HEK293 (cell line): Measurements from ENCODE around the gene IMMP2L.

Source experiments
- CTCF ChIA-PET: fragments of 350-600 bp; formaldehyde crosslinking; extraction: SDS; loops from one replicate; lab custom pipeline; 2021; ENCODE audit warnings: antibody characterized with exemption; lab: Yijun Ruan, JAX
- POLR2A ChIA-PET: fragments of 300-600 bp; formaldehyde crosslinking; extraction: SDS; loops from one replicate; lab custom pipeline; 2020; ENCODE audit warnings: antibody characterized with exemption, inconsistent platforms; lab: Yijun Ruan, JAX
- H3K27ac ChIP-seq: fragments of 200-500 bp; sonication (Bioruptor generic); 2 replicates; pipeline ENCODE4 v1.5.1; 2014; ENCODE audit warnings: low read depth, low read length, control low read depth, inconsistent platforms; ENCODE audit errors: extremely low read depth
- H3K36me3 ChIP-seq, 2 experiments: fragments of 200-500 bp in 1 of 2; sonication (Bioruptor generic) in 1 of 2; 1 replicate in 1 of 2; 2 replicates in 1 of 2; pipeline ENCODE4 v1.5.1; 2014 to 2017; ENCODE audit warnings: inconsistent platforms in 2 of 2, low read length in 2 of 2; ENCODE audit not compliant: control insufficient read depth in 2 of 2, insufficient read depth in 1 of 2
- H3K4me1 ChIP-seq: fragments of 200-500 bp; sonication (Bioruptor generic); 2 replicates; pipeline ENCODE4 v1.5.1; 2014; ENCODE audit warnings: mild to moderate bottlenecking, low read length, inconsistent platforms; ENCODE audit not compliant: control insufficient read depth, insufficient read depth
- H3K4me3 ChIP-seq: 2 replicates; pipeline ENCODE4 v1.5.1; 2011; ENCODE audit warnings: low read depth, mild to moderate bottlenecking, control low read depth, low read length, moderate library complexity
- H3K9me3 ChIP-seq: fragments of 200-500 bp; sonication (Bioruptor generic); 2 replicates; pipeline ENCODE4 v1.5.1; 2014; ENCODE audit warnings: low read depth, low read length, inconsistent platforms; ENCODE audit not compliant: control insufficient read depth, insufficient read depth
- HOXC10 ChIP-seq: sonication (generic); formaldehyde crosslinking; IDR thresholded peaks from 2 replicates; pipeline ENCODE4 v1.8.1; 2023; ENCODE audit warnings: mild to moderate bottlenecking, missing genetic modification reagents
- PRDM4 ChIP-seq: fragments of 450-650 bp; formaldehyde crosslinking; IDR thresholded peaks from 2 replicates; pipeline ENCODE4 v1.5.1; 2017; ENCODE audit warnings: missing biosample characterization, missing genetic modification characterization
- REPIN1 ChIP-seq: fragments of 450-650 bp; formaldehyde crosslinking; IDR thresholded peaks from 2 replicates; pipeline ENCODE4 v1.5.1; 2017; ENCODE audit warnings: missing biosample characterization, missing genetic modification characterization, low read depth
- SP3 ChIP-seq: fragments of 450-650 bp; formaldehyde crosslinking; IDR thresholded peaks from 2 replicates; pipeline ENCODE4 v1.5.1; 2016; ENCODE audit warnings: missing biosample characterization, missing genetic modification characterization
- WT1 ChIP-seq: fragments of 450-650 bp; formaldehyde crosslinking; IDR thresholded peaks from 2 replicates; pipeline ENCODE4 v1.5.1; 2016; ENCODE audit warnings: missing biosample characterization, missing genetic modification characterization
- ZFP3 ChIP-seq: fragments of 450-650 bp; formaldehyde crosslinking; IDR thresholded peaks from 2 replicates; pipeline ENCODE4 v1.5.1; 2016; ENCODE audit warnings: low read depth, missing biosample characterization, missing genetic modification characterization
- ZFP41 ChIP-seq: fragments of 450-650 bp; formaldehyde crosslinking; IDR thresholded peaks from 2 replicates; pipeline ENCODE4 v1.5.1; 2016; ENCODE audit warnings: missing biosample characterization, missing genetic modification characterization, borderline replicate concordance
- ZNF132 ChIP-seq: fragments of 450-650 bp; formaldehyde crosslinking; IDR thresholded peaks from 2 replicates; pipeline ENCODE4 v1.5.1; 2017; ENCODE audit warnings: missing biosample characterization, missing genetic modification characterization, borderline replicate concordance
- ZNF146 ChIP-seq: fragments of 450-650 bp; formaldehyde crosslinking; IDR thresholded peaks from 2 replicates; pipeline ENCODE4 v1.5.1; 2016; ENCODE audit warnings: missing biosample characterization, missing genetic modification characterization
- ZNF155 ChIP-seq: fragments of 450-650 bp; formaldehyde crosslinking; IDR thresholded peaks from 2 replicates; pipeline ENCODE4 v1.5.1; 2016; ENCODE audit warnings: missing biosample characterization, missing genetic modification characterization
- ZNF292 ChIP-seq: fragments of 450-650 bp; formaldehyde crosslinking; IDR thresholded peaks from 2 replicates; pipeline ENCODE4 v1.5.1; 2016; ENCODE audit warnings: low read depth, missing biosample characterization, missing genetic modification characterization, borderline replicate concordance
- ZNF302 ChIP-seq: fragments of 450-650 bp; formaldehyde crosslinking; IDR thresholded peaks from 2 replicates; pipeline ENCODE4 v1.5.1; 2016; ENCODE audit warnings: missing biosample characterization, missing genetic modification characterization, low read depth
- ZNF366 ChIP-seq: fragments of 450-650 bp; formaldehyde crosslinking; conservative IDR thresholded peaks from 2 replicates; pipeline ENCODE4 v1.5.1; 2016; ENCODE audit warnings: missing biosample characterization, missing genetic modification characterization
- ZNF398 ChIP-seq: fragments of 450-650 bp; formaldehyde crosslinking; IDR thresholded peaks from 2 replicates; pipeline ENCODE4 v1.5.1; 2017; ENCODE audit warnings: missing biosample characterization, missing genetic modification characterization
- ZNF426 ChIP-seq: fragments of 450-650 bp; formaldehyde crosslinking; IDR thresholded peaks from 2 replicates; pipeline ENCODE4 v1.5.1; 2017; ENCODE audit warnings: missing biosample characterization, missing genetic modification characterization, mild to moderate bottlenecking, inconsistent platforms, moderate library complexity
- ZNF473 ChIP-seq: fragments of 450-650 bp; formaldehyde crosslinking; IDR thresholded peaks from 2 replicates; pipeline ENCODE4 v1.5.1; 2017; ENCODE audit warnings: missing biosample characterization, missing genetic modification characterization
- ZNF48 ChIP-seq: fragments of 450-650 bp; formaldehyde crosslinking; IDR thresholded peaks from 2 replicates; pipeline ENCODE4 v1.5.1; 2016; ENCODE audit warnings: missing biosample characterization, missing genetic modification characterization
- ZNF513 ChIP-seq: fragments of 450-650 bp; IDR thresholded peaks from 2 replicates; pipeline ENCODE4 v1.5.1; 2018; ENCODE audit warnings: missing biosample characterization, missing genetic modification characterization
- ZNF518A ChIP-seq: fragments of 450-650 bp; formaldehyde crosslinking; conservative IDR thresholded peaks from 2 replicates; pipeline ENCODE4 v1.5.1; 2016; ENCODE audit warnings: low read depth, missing biosample characterization, missing genetic modification characterization
- ZNF544 ChIP-seq: fragments of 450-650 bp; formaldehyde crosslinking; IDR thresholded peaks from 2 replicates; pipeline ENCODE4 v1.5.0; 2017; ENCODE audit warnings: missing biosample characterization, missing genetic modification characterization
- ZNF600 ChIP-seq: fragments of 450-650 bp; formaldehyde crosslinking; IDR thresholded peaks from 2 replicates; pipeline ENCODE4 v1.5.1; 2016; ENCODE audit warnings: missing biosample characterization, missing genetic modification characterization
- ZNF701 ChIP-seq: fragments of 450-650 bp; formaldehyde crosslinking; IDR thresholded peaks from 2 replicates; pipeline ENCODE4 v1.5.1; 2016; ENCODE audit warnings: missing biosample characterization, missing genetic modification characterization
- ZNF76 ChIP-seq: fragments of 450-650 bp; formaldehyde crosslinking; IDR thresholded peaks from 2 replicates; pipeline ENCODE4; 2016; ENCODE audit warnings: low read depth, missing biosample characterization, missing genetic modification characterization, borderline replicate concordance
- ZNF777 ChIP-seq: fragments of 450-650 bp; formaldehyde crosslinking; IDR thresholded peaks from 2 replicates; pipeline ENCODE4 v1.5.1; 2017; ENCODE audit warnings: missing biosample characterization, missing genetic modification characterization, borderline replicate concordance

Gene IMMP2L

GRCh38 chr7:111183321-111183720, 379.0 kb downstream of the IMMP2L start (continued):
- TF ChIP-seq REPIN1 (tag by site-specific recombination): no peak
- TF ChIP-seq ZNF132: no peak
- TF ChIP-seq ZNF544 (tag by site-specific recombination): no peak
- no peak for TF ChIP-seq ZNF146
- no peak for TF ChIP-seq ZNF473 (tag by site-specific recombination)
- TF ChIP-seq ZNF366 (tag by site-specific recombination): no peak
- no peak for TF ChIP-seq PRDM4 (tag by site-specific recombination)
- no peak for TF ChIP-seq WT1 (tag by site-specific recombination)

- Histone ChIP-seq H3K36me3 (no peaks in the 10 kb centered on the region), H3K4me3 (no peak overlapping the region), H3K9me3 (no peaks in the 10 kb centered on the region), H3K27ac (no peak overlapping the region), H3K4me1 (no peaks in the 10 kb centered on the region; the same call in 1 of the 2 replicates)
- TF ChIP-seq ZNF513 (tag by site-specific recombination) (no peak), REPIN1 (tag by site-specific recombination) (no peak), ZNF155 (tag by site-specific recombination) (no peak), ZNF518A (no peak), HOXC10 (CRISPR knock-in tag) (no peak), ZNF600 (tag by site-specific recombination) (no peak), ZNF398 (tag by site-specific recombination) (no peak), ZNF302 (tag by site-specific recombination) (no peak), ZNF701 (no peak), ZNF292 (no peak), SP3 (tag by site-specific recombination) (no peak), ZNF132 (no peak), ZNF48 (tag by site-specific recombination) (no peak), ZFP41 (no peak), ZNF426 (tag by site-specific recombination) (no peak), ZNF777 (tag by site-specific recombination) (no peak), ZNF76 (tag by site-specific recombination) (no peak), ZFP3 (no peak)
- ChIA-PET POLR2A (no interaction called here), CTCF (interaction anchor here (1.0 kb wide), 1 partner anchor 8 kb away, joined by 3 read pairs; no protein-coding TSS in a partner anchor)
Observed at GRCh38 chr7:111180338-111180737, 382.0 kb downstream of the IMMP2L start.
